Nephron (organoid): ENCODE measurements around the gene ALK.

ENCODE experiments used
- H3K27ac Mint-ChIP-seq, 3 experiments: 2 replicates each; pipeline ENCODE4 v1.8.0; 2020; ENCODE audit warnings: mixed read lengths in 3 of 3, mild to moderate bottlenecking in 2 of 3, moderate library complexity in 1 of 3
- H3K27me3 Mint-ChIP-seq: 2 replicates; pipeline ENCODE4 v1.8.0; 2021; ENCODE audit warnings: low read depth, mild to moderate bottlenecking, moderate library complexity, mixed read lengths
- H3K36me3 Mint-ChIP-seq: 2 replicates; pipeline ENCODE4 v1.8.0; 2020; ENCODE audit warnings: low read depth, mixed read lengths
- H3K4me1 Mint-ChIP-seq: 2 replicates; pipeline ENCODE4 v1.8.0; 2020; ENCODE audit warnings: mixed read lengths
- H3K4me3 Mint-ChIP-seq, 3 experiments: 2 replicates each; pipeline ENCODE4 v1.8.0; 2020; ENCODE audit warnings: mild to moderate bottlenecking in 3 of 3, mixed read lengths in 3 of 3, moderate library complexity in 2 of 3
- H3K9me3 Mint-ChIP-seq: 2 replicates; pipeline ENCODE4 v1.8.0; 2020; ENCODE audit warnings: mixed read lengths
- TF ChIP-seq, protein P1 (sequence below), 3 experiments: fragments of 200-600 bp; sonication (generic); IDR thresholded peaks; one replicate each; pipeline ENCODE4 v1.5.0; 2021; ENCODE audit warnings: antibody characterized with exemption in 3 of 3; ENCODE audit not compliant: unreplicated experiment in 3 of 3

The ALK gene

DNA sequence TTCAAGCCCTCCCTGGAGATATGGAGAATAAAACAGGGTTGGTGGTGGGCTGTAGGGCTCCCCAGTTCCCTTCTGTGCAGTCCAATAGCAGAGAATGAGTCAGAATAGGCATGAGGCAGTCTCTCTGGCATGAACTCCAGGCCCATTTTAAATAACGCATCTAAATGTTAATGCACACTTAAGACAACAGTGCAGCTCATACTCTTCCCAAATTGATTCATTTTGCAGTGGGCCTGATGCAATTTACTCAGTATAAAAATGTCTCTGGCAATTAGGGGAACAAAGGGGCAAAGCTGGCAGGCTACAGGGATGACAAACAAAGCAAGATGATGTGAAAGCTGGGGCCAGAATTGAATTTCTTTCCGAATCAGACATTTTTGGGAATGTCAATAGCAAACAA lies 403.4 kb downstream of the ALK start:
- TF ChIP-seq, protein P1, sequence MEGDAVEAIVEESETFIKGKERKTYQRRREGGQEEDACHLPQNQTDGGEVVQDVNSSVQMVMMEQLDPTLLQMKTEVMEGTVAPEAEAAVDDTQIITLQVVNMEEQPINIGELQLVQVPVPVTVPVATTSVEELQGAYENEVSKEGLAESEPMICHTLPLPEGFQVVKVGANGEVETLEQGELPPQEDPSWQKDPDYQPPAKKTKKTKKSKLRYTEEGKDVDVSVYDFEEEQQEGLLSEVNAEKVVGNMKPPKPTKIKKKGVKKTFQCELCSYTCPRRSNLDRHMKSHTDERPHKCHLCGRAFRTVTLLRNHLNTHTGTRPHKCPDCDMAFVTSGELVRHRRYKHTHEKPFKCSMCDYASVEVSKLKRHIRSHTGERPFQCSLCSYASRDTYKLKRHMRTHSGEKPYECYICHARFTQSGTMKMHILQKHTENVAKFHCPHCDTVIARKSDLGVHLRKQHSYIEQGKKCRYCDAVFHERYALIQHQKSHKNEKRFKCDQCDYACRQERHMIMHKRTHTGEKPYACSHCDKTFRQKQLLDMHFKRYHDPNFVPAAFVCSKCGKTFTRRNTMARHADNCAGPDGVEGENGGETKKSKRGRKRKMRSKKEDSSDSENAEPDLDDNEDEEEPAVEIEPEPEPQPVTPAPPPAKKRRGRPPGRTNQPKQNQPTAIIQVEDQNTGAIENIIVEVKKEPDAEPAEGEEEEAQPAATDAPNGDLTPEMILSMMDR (IDR thresholded peaks at IDR 0.05; ENCODE audit: unreplicated experiment in 3 of 3): no peak
- Mint-ChIP-seq H3K27ac (no peak overlapping the region), H3K36me3 (peaks cover 4% of the 10 kb centered on the region), H3K27me3 (peaks cover 29% of the 10 kb centered on the region), H3K9me3 (peaks cover 8% of the 10 kb centered on the region), H3K4me3 (no peak overlapping the region), H3K4me1 (no peaks in the 10 kb centered on the region)

DNA sequence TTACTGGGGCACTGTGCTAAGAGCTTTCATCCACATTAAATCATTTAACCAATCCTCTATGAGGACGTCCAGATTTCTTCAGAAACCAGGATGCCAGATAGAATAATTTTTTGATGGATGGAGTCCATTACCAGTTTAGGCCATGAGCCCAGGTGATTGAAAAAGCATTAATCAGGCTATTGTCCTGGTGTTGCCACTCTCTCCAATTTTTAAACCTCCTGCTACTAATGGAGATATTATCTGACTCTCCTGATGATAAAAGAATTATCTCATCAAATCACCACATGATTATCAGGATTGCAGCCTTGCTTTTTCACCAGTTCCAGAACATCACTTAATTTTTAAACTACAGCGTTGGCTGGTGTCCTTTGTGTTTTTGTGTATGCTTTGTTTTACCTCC lies 404.0 kb downstream of the ALK start:
- Mint-ChIP-seq H3K27me3 (peaks cover 23% of the 10 kb centered on the region), H3K9me3 (peaks cover 8% of the 10 kb centered on the region), H3K4me3 (no peak overlapping the region), H3K36me3 (peaks cover 4% of the 10 kb centered on the region), H3K27ac (no peak overlapping the region), H3K4me1 (no peaks in the 10 kb centered on the region)
- TF ChIP-seq, protein P1 (IDR thresholded peaks at IDR 0.05; ENCODE audit: unreplicated experiment in 3 of 3): no peak

DNA sequence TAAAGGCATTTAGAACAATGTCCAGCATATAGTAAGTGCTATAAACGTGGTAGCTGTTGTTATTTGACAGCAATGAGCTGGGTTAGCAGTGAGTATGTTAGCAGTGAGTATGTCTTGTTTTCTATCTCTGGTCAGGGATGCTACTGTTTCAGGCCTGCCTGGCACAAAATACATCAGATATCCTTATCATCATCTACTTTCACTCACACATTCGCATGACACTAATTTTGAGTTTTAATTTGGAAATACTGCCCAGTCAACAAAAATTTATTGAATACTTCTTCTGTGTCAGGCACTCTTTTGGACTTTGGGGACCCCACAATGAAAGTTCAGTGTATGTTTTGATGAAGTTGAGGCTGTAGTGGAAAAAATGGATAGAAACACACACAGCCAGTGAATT lies 404.6 kb downstream of the ALK start:
- Mint-ChIP-seq H3K27ac (no peak overlapping the region), H3K36me3 (peaks cover 4% of the 10 kb centered on the region), H3K4me1 (no peaks in the 10 kb centered on the region), H3K4me3 (no peak overlapping the region), H3K27me3 (peaks cover 23% of the 10 kb centered on the region), H3K9me3 (peaks cover 8% of the 10 kb centered on the region)
- TF ChIP-seq, protein P1 (IDR thresholded peaks at IDR 0.05; ENCODE audit: unreplicated experiment in 3 of 3): no peak

DNA sequence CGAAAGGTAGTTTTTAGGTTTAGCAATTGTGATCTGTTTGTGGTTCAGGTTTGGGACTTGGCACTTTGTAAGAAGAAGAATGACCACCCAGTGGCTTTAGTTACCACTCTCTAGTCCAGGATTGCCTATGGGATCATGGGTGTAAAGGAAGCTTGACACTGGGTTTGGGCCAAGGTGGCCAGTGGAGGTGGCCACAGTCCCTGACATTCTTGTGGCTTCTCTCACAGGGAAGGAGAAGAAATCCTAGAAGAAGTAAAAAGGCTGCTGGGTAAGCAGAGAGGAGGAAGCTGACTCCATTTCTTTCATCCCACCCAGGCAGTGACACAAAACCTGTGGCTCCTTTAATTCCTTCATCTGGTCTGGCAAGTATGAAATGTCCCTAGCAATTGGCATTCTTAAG lies 411.5 kb downstream of the ALK start:
- peaks cover 20% of the 10 kb centered on the region for H3K27me3 Mint-ChIP-seq
- H3K27ac Mint-ChIP-seq: no peak overlapping the region
- TF ChIP-seq, protein P1 (IDR thresholded peaks at IDR 0.05; ENCODE audit: unreplicated experiment in 3 of 3): no peak
- H3K4me1 Mint-ChIP-seq: no peaks in the 10 kb centered on the region
- no peak overlapping the region for H3K4me3 Mint-ChIP-seq
- H3K9me3 Mint-ChIP-seq: peaks cover 18% of the 10 kb centered on the region
- peaks cover 2% of the 10 kb centered on the region for H3K36me3 Mint-ChIP-seq

DNA sequence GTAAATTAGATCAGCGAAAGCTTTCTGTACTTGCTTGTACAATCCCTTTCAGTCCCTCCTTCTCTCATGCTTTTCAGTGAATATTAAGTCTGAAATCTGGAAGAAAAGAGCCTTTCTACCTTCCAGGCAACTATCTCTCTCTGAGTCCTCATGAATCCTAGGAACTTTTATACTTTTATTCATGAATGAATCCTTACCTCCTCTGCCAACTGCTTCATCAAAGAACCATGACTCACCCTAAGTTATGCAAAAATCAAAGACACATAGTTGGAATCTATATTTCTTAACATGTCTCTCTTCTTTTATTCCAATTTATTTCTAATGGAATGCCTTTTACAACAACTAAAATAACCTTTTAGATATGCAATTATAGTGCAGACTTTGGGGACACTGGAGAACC lies 412.0 kb downstream of the ALK start:
- H3K4me3 Mint-ChIP-seq: no peak overlapping the region
- TF ChIP-seq, protein P1 (IDR thresholded peaks at IDR 0.05; ENCODE audit: unreplicated experiment in 3 of 3): no peak
- peaks cover 13% of the 10 kb centered on the region for H3K9me3 Mint-ChIP-seq
- H3K36me3 Mint-ChIP-seq: no peaks in the 10 kb centered on the region
- H3K4me1 Mint-ChIP-seq: no peaks in the 10 kb centered on the region
- peaks cover 20% of the 10 kb centered on the region for H3K27me3 Mint-ChIP-seq
- H3K27ac Mint-ChIP-seq: no peak overlapping the region

DNA sequence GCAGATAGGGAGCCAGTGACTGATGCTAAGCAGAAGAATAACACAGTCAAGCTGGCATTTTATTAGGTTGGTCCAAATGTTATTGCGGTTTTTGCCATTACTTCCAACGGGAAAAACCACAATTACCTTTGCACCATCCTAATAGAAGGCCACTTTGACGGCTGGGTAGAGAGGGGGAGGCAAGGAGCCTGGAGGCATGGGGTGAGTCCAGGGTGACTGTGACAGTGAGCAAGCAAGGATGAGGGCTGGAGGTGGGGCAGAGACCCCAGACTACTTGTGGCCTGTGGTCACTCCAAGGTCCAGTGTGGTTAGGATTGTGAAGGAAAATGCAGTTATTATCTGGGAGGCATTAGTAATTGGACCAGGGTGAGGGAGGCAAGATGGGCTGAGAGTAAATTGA lies 416.6 kb downstream of the ALK start:
- Mint-ChIP-seq H3K4me3 (no peak overlapping the region), H3K27ac (no peak overlapping the region), H3K27me3 (peaks cover 17% of the 10 kb centered on the region), H3K36me3 (no peaks in the 10 kb centered on the region), H3K9me3 (peaks cover 9% of the 10 kb centered on the region), H3K4me1 (no peaks in the 10 kb centered on the region)
- TF ChIP-seq, protein P1 (IDR thresholded peaks at IDR 0.05; ENCODE audit: unreplicated experiment in 3 of 3): no peak
